Glomerular visceral epithelial cell (primary cell): ENCODE measurements around the gene XAB2.

Experiments
- DNase-seq: peaks from one replicate; pipeline ENCODE4 v3.0.0-alpha.2; 2016; ENCODE audit errors: extremely low spot score

The XAB2 gene

GRCh38 chr19:7611541-7612279 lies 17.6 kb downstream of the XAB2 start:
- no peak for DNase-seq

- no peak for DNase-seq
Observed at GRCh38 chr19:7610491-7611240, 18.7 kb downstream of the XAB2 start.

GRCh38 chr19:7607874-7608560 lies 21.3 kb downstream of the XAB2 start:
- no peak for DNase-seq

GRCh38 chr19:7607212-7607873 lies 22.0 kb downstream of the XAB2 start:
- no peak for DNase-seq

- no peak for DNase-seq
Observed at GRCh38 chr19:7606289-7606688, 23.1 kb downstream of the XAB2 start.

- DNase-seq, result peak; percentile 21
Observed at GRCh38 chr19:7605490-7606222, 23.7 kb downstream of the XAB2 start.

GRCh38 chr19:7603919-7604318 lies 25.4 kb downstream of the XAB2 start:
- DNase-seq, result no peak

GRCh38 chr19:7602935-7603497 lies 26.3 kb downstream of the XAB2 start:
- no peak for DNase-seq

- no peak for DNase-seq
Observed at GRCh38 chr19:7602240-7602934, 27.0 kb downstream of the XAB2 start.

- DNase-seq, result no peak
Observed at GRCh38 chr19:7600721-7601120, 28.6 kb downstream of the XAB2 start.

GRCh38 chr19:7598180-7598579 lies 31.2 kb downstream of the XAB2 start:
- DNase-seq, result no peak

GRCh38 chr19:7597689-7598088 lies 31.7 kb downstream of the XAB2 start:
- DNase-seq, result no peak

GRCh38 chr19:7596211-7596937 lies 33.0 kb downstream of the XAB2 start:
- DNase-seq, result no peak

- peak; percentile 46 for DNase-seq
Observed at GRCh38 chr19:7595466-7596133, 33.7 kb downstream of the XAB2 start, which contains the start of gene CAMSAP3. Gene CAMSAP3, plus strand, starts transcription at chr19:7595863. Its CDS starts 140 bp downstream, at chr19:7596003.

GRCh38 chr19:7590256-7590655 lies 39.1 kb downstream of the XAB2 start:
- no peak for DNase-seq

- no peak for DNase-seq
Observed at GRCh38 chr19:7589822-7590221, 39.5 kb downstream of the XAB2 start.

GRCh38 chr19:7582446-7582845 lies 46.9 kb downstream of the XAB2 start:
- no peak for DNase-seq

GRCh38 chr19:7579182-7579581 lies 50.2 kb downstream of the XAB2 start:
- no peak for DNase-seq

GRCh38 chr19:7578127-7578526 lies 51.2 kb downstream of the XAB2 start:
- DNase-seq, result no peak
